NCI-H526 treated with DMSO at 0.1 percent for 48 hours (cell line): ENCODE measurements around the gene ETFB.
"Not testable (repeated sequence)": the region's sequence is repeated elsewhere in the genome, so short reads cannot be mapped to it uniquely, and the experiment has no call there.

Experiments
- DNase-seq: peaks from one replicate; lab custom pipeline; 2025; lab: John Stamatoyannopoulos, UW

Gene ETFB

DNA sequence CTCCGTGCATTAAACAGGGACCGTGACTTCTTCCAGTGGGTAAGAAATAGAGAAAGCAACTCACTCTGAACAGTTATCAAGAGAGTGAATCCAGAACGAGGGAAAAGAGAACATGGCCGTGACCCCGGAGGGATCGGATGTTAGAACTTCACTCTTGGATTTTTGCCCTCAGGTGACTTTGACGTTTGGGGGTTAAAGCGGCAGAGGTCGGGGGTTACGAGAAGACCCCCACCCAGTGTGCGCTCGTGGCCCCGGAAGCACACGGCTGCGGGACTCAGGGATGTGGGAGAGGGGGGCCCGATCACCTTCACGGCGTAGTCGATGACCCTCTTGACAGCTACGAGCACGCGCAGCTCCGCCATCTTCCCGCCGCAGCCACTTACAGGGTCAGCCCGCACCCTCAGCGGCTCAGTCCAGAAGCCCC is at the start of gene ETFB:
Gene ETFB (minus strand): TSS at position 424 of the 424 bp plus-strand sequence. CDS start 62 bp downstream, at position 362.
- no peak for DNase-seq

DNA sequence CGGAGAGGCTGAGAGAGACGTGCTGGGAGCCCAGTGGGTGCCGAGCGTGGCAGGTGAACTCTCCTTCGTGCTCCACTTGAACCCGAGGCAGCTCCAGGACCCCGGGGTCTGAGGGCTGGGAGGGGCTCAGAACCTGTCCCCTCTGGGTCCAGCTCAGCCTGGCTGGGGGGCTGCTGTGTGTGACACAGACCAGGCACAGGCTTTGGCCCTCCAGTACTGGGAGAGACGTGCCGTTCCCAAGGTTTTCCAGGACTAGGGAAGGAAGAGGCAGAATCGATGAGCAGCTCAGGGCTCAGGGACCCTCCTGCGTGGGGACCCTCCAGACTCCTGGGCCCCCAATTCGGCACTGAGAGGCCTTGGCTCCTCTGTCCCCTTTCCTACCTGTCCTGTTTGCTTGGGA is 49.0 kb upstream of the ETFB start:
- no peak for DNase-seq

DNA sequence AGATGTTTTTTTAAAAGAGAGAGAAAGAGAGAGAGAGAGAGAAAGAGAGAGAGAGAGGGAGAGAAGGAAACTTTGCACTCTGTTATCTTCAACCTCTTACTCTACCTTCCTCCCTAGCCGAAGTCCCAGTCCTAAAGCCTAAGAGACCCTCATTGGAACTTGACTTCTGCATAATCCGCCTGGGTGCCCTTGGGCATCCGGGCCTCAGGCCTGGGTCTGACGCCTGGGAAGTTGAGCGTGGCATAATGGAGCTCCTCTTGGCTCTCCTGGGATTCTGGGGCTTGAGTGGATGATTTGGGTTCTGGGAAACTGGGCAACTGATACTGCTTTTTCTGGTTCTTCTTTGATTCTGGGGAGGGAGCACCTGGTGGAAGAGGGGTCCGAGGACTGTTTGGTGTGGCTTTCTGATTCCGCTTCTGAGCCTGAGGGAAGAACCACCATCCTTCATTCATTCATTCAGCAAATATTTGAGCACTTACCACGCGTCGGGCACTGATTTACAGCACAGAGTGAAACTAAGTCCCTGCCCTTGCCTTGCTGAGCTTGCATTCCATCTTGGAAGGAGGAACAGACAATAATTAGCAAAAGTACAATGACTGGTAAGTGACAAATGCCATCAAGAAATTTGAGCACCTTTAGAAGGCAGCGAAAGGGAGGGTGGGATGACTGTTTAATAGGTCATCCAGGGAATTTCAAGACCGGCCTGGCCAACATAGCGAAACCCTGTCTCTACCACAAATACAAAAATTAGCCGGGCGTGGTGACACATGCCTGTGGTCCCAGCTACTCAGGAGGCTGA is 45.0 kb upstream of the ETFB start:
- DNase-seq = no peak

DNA sequence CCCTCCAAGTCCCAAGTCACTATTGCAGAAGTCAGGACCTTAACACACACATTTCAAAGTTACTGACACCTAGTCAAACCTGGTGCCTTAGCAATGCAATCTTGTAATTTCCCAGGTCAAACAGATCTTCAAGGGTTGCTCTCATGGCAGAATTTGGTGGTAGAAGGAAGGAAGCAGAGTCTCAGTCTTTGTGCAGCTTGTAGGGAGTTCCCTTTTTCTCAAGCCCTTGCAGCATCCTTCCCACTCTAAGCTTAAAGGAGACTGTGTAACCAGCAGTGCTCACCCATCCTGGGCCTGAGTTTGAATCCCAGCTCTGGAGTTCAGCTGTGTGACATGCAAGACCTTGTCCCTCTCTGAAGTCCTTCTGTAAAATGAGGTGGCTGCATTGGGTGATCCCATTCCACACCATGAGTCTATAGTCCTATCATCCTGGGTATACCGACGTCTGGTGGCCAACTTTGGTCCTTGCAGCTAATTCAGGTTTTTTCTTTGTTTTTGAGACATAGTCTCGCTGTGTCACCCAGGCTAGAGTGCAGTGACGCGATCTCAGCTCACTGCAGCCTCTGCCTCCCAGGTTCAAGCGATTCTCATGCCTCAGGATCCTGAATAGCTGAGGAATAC is 41.4 kb upstream of the ETFB start:
- no peak for DNase-seq

DNA sequence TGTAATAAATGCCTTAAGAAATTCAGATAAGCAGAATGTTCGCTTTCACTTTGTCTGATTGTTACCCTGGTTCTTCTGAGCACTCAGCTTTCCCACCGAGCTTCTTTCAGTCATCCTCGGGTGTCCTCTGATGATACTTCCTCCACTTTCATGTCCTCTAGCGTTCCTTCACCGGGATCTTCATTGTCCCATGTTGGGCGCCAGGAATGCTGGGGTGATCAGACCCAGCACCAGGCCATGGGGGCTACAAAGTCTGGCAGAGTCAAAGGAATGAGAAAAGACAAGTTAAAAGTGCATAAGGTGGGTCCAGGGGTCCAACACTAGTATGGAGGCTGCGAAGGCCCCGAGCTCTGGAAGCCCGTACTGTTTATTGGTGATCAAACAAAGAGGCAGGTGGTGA is 35.9 kb upstream of the ETFB start:
- no peak for DNase-seq

DNA sequence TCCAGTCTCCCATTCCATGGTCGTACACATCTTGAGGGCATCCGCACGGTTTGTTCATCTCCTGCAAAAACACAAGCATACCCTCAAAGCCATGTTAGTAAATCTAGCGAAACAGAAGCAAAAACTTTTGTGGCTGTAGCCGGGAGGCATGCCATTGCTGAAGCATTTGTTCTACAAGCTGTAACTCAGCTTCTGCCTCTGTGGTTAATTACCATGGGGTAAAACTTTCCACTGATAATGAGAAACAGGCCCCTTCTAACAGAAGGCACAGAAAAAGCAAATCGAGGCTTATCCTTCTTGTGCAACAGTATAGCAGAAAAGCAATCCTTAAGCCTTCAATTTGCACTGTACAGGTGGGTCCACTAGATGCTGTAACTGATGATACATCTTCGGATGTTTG is 33.7 kb upstream of the ETFB start:
- not testable (repeated sequence) for DNase-seq

DNA sequence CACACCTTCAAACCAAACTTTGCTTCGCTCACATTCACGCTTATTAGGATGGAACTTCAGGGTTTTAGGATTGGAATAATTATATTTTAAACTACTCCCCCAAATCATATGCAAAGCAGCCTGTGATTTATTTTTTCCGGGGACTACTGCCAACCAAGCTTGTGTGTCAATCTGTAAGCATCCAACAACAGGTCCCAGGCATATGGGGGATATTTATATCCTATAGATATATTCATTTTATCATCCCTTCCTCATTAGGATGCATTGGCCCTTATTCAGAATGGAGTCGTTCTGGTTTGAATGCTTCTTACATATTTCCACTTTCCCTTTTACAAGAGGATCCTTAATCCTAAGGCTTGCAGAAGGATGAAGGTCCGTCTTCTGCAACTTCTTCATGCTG is 33.0 kb upstream of the ETFB start:
- no peak for DNase-seq

DNA sequence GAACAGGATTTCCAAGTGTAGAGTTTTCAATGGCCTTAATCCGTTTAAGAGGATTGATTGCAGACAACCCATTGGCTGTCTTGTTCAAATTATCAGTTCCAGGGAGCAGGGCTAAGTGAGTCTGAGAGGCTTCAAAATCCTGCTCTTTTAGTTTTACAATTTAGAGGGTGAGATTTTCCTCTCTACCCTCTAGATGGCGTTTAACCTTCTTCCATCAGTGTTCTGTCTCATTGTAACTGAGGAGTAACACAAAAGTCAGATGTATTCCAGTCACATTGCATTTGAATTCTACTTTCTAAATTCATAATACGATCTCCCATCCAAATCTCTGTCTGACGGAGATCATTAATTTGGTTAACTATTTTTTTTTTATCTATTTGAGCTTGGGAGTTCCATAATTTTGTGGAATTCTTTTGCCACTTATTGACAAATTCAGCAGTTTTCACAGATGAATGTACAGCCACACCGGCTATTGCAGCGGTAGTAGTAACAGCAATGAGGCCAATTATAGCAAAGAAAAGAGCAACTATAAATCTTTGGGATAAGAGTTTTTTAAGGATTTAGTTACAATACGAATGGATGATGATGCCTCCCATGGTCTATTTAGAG is 32.0 kb upstream of the ETFB start:
- peak; percentile 45 for DNase-seq

DNA sequence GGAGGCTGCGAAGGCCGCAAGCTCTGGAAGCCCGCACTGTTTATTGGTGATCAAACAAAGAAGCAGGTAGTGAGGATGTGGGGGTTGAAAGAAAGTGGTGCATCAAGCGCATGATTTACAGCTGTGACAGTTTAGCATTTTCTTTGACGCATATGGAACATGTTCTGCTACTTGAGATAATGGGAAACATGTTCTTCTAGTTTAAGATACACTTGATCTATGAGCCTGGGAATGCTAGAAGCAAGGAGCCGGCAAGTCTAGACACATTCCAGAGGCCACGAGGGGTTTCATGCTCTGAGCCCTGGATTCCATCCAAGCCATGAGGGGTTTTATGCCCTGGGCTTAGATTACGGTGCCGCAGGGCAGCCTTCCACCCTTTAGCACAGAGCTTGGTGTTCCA is 31.3 kb upstream of the ETFB start:
- DNase-seq = not testable (repeated sequence)

DNA sequence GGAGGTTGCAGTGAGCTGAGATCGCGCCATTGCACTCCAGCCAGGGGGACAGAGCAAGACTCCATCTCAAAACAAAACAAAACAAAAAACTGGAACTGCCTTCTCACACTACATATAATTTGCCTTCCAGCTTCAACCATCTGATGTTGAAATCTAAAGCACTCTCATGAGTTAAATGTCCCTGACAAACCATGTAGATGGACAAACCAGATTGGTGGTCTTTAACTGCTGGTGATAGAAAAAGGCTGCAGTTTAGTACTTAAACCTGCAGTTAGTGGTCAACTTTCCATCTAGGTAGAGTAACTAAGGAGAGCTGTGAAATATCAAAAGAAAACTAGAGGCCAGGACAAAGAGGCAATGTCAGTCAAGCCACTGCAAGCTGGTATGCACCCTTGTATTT is 30.0 kb upstream of the ETFB start:
- DNase-seq = no peak

DNA sequence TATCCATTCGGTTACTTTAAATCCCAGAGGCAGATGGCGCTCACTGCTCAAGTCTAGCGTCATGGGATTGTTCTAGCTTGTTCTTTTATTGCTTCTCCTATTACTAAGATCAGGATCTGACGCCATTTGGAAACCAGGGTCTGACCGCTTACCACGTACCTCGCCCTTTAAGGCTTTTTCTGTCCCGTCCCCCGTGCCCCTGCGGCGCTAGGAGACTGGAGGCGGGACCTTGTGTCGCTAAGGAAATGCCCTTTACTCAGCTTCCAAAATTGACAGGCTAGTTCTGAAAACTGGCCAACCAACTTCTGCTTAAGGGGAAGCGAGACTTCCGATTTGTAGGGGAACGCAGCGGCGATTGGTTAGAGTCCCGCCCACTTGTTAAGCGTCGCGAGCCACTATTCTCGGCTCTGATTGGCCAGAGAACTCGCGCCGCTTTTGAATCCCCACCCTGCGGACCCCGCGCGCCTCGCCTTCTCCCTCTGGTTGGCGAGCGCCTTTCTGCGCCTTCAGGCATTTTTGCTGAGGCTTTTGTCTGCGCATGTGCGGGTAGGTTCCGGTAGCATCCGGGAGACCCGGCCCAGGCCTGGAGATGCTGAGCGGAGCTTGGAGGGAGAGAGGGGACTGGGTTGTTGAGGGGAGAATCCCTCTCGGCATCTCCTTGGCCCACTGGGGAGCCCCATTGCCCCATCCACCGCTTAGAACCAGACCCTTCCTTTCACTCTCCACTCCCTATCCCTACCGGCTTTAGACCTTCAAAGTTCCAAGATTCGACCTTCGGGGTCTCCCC is 28.1 kb upstream of the ETFB start:
- peak; percentile 99 for DNase-seq

DNA sequence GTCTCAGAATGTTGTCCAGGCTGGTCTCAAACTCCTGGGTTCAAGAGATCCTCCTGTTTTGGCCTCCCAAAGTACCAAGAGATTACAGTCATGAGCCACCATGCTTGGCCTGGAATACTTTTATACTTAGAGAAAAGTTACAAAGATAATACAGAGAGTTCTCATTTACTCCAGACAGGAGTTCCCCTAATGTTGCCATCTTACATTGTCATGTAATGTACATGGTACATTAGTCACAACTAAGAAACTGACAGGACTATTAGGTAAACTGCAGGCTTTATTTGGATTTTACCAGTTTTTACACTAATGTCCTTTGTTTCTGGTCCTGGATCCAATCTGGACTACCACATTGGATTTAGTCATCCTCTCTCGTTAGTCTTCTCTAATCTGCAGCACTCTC is 26.5 kb upstream of the ETFB start:
- DNase-seq = no peak

DNA sequence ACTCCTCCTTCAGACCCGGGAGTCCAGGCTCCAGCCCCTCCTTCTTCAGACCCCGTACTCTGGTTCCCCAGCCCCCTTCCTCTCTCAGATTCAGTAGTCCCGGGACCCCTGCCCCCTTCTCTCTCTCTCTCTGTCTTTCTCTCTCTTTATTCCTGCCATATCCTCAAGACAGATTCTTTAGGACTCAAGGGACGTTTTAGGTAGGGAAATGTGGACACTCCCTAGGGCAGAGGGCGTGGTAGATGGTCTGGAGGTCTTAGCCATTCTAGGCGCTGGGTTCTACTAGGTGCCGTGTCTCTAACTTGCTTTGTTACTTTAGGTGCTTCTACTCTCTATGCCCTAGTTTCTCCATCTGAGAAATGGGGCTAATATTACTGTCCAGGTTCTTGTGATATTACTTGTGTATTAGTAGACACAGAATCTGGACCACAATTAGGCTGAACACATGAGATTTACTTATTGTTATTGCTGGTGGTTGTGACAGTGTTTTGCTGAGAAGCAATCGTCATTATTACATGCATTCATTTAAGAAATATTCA is 25.0 kb upstream of the ETFB start:
- no peak for DNase-seq

DNA sequence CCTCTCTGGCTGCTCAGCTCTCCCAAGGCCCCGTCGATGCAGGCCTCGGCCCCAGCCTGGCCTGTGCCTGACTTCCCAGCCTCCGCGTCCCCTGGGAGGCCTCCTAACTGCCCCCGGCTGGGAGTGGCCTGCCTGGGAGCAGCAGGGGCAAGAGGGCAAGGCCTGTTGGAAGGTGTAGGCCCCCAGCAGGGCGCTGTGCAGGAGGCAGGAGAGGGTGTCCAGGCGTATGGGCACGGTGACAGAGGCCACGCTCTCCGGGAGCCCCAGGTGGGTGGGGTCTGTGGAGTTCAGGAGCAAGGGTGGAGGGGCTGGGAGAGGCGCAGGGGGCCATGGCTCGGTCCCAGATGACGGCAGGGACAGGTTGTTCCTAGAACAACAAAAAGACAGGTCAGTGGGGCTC is 23.0 kb upstream of the ETFB start:
- DNase-seq = no peak

DNA sequence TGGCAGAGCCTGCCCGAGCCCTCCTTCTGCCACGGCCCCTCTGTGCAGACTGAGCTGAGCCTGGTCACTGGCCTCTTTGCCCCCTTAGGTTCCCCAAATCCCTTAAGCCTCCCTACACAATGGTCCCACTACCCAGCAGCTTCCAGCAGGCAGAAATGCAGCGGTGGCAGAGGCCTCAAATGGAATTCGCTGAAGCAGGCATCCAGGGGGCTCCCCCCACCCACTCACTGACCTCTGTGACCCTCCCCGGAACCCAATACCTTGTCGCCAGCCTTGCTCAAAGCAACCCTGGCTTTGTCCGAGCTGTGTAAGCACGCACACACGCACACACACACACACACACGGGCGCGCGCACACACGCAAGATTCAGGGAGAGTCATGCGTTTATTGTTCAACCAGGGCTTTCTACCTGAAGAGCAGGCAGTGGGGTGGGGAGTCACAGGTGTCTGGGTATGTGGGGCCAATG is 21.8 kb upstream of the ETFB start, which contains the start of gene LIM2:
Gene LIM2 (minus strand): TSS at position 51 of the 466 bp plus-strand sequence. CDS start 531 bp downstream, outside the sequence.
- no peak for DNase-seq

DNA sequence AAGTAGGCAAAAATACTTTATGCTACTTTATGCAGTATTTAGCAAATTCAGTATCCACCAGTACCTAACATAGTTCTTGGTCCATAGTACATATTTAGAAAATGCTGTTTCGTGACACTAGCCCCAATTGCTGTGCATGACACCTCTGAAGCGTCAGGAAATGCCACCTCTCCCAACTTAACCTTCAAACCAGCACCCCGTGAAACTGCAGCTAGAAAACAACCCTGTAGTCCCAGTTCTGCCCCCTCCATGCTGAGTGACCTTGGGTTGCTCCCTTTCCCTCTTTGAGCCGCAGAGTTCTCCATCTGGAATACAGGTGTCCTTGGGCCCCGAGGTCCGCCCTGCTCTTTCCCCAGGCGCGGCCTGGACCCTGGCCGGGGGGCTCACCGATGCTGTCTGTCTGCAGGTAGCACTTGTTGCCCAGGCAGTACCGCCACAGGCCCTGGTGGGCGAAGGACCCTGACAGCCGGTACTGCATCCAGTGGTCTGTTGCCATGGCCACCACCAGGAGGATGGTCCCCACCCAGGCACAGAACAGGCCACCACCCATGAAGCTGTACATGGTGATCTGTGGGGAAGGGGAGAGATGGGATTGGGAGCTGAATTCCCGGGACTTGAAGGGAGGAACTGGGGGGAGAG is 20.8 kb upstream of the ETFB start:
- DNase-seq = no peak

DNA sequence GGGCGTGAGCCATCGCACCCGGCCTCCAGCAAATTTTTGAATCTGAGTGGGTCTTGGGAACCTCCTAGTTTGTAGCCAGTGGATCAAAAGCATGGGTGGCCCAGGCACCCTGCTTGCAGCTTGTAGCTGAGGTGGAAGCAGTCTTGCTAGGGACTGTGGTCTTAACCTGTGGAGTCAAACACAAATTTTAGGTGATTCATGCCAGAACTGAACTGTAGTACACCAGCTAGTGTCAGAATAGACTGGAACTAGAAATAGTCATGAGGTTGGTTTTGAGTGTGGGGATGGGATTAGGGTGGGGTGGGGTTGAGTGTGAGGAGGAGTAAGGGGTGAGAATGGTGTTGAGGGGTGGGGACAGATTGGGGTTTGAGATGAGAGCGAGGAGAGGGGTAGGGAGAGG is 15.8 kb upstream of the ETFB start:
- no peak for DNase-seq

DNA sequence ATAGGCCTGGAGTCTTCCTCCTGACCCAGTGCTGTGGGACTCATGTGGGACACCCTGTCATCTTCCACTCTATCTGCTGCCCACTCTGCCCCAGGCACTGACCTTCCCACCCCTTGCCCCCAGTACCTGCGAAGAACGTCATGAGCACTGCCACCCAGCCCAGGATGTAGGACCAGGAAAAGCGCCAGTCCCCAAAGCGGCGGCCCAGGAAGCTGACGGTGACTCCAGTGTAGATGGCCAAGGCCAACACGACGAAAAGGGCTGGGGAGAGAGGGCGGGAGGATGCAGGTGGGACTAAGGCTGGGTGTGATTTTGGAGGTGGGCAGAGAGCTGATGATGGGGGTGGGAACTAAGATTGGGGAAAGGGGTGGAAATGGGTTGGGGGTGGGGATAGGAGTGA is 14.2 kb upstream of the ETFB start:
- DNase-seq = no peak

DNA sequence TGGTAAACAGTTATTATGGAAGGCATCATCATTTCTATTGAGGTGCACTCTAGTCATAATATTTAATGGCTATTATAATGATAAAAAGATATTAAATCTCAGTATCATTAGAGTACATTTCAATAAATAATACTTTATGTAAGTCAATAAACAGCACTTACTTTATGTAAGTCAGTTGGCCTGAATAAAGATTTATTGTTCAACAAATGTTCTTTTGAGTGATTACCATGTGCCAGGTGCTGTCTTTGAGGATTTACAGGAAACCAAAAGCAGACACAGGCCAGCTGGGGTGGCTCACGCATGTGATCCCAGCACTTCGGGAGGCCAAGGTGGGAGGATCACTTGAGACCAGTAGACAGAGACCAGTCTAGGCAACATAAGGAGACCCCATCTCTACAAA is 11.2 kb upstream of the ETFB start:
- no peak for DNase-seq

DNA sequence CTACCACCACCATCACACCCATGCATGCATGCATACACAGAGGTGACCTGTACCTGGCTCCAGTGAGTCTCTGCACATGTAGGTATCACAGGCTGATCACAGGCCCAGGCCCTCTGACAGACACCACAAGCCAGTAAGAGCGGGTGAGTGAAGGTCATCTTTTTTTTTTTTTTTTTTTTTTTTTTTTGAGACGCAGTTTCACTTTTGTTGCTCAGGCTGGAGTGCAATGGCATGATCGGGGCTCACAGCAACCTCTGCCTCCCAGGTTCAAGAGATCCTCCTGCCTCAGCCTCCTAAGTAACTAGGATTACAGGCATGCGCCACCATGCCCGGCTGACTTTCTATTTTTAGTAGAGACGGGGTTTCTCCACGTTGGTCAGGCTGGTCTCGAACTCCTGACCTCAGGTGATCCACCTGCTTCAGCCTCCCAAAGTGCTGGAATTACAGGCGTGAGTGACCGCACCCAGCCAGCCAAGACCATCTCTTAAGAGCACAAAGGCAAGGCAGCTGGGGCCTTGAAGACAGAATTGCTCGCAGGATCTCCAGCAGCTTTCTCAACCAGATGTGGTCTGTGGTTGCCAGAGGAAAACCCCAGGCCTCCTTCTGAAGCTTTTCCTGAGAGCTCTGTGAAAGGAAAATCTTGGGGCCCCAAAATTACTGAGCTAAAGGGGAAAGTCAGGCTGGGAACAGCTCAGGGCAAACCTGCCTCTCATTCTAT is 9.5 kb upstream of the ETFB start:
- no peak for DNase-seq
